HepG2 (cell line): ENCODE measurements around the gene AJM1. TPM values are rescaled to one million over a fixed set of nuclear protein-coding genes. Genes with fewer than 3 reads are reported as not detected.

Source experiments
- ATAC-seq: fragments of 200-7000 bp; cut with Tn5 transposase; 3 replicates; pipeline ENCODE4 v1.9.1; 2020; ENCODE audit warnings: mild to moderate bottlenecking, moderate library complexity
- BruUV-seq: library from RNA; stranded (reverse); fragments of 400-500 nt; replicated peaks from 2 replicates; lab custom pipeline; 2021; lab: Mats Ljungman, UMichigan
- CTCF ChIA-PET: fragments of 300-600 bp; formaldehyde crosslinking; extraction: SDS; loops from one replicate; lab custom pipeline; 2021; ENCODE audit warnings: low total read pairs, inconsistent platforms, low intra/inter-chr PET ratio; lab: Yijun Ruan, JAX
- POLR2A ChIA-PET: fragments of 350-600 bp; sonication (Branson Sonifier 250); formaldehyde crosslinking; loops from one replicate; lab custom pipeline; 2020; ENCODE audit warnings: antibody characterized with exemption, inconsistent platforms; lab: Yijun Ruan, JAX
- DNase-seq: peaks from one replicate; pipeline ENCODE4 v3.0.0-alpha.2; 2015; ENCODE audit warnings: low spot score
- FAIRE-seq: peaks from 3 replicates; lab custom pipeline; 2011; peaks lifted over from hg19 to GRCh38; lab: Jason Lieb, UNC
- H2AFZ ChIP-seq: one replicate; pipeline ENCODE4 v1.6.1; 2011; ENCODE audit warnings: low read length, inconsistent platforms
- H3K27ac ChIP-seq: fragments of 300-600 bp; 3 replicates; pipeline ENCODE4 v1.8.0; 2011; ENCODE audit warnings: mixed run types, mild to moderate bottlenecking, mixed read lengths, low read length, inconsistent platforms; ENCODE audit not compliant: insufficient read depth; ENCODE audit errors: extremely low read length
- H3K27me3 ChIP-seq, 2 experiments: fragments of 200-600 bp in 1 of 2; 2 replicates in 1 of 2; 3 replicates in 1 of 2; pipeline versions ENCODE4 v1.6.0 to v1.8.0; 2011; ENCODE audit warnings: low read length in 2 of 2, mild to moderate bottlenecking in 2 of 2, moderate library complexity in 2 of 2, inconsistent platforms in 1 of 2; ENCODE audit not compliant: insufficient read depth in 2 of 2, control insufficient read depth in 1 of 2
- H3K36me3 ChIP-seq, 2 experiments: fragments of 200-600 bp in 1 of 2; replicated peaks in 1 of 2; 2 replicates in 1 of 2; 3 replicates in 1 of 2; pipeline versions ENCODE4 v1.5.1 to v1.8.0; 2011; ENCODE audit warnings: low read length in 2 of 2, inconsistent platforms in 1 of 2; ENCODE audit not compliant: insufficient read depth in 2 of 2, control insufficient read depth in 1 of 2
- H3K4me1 ChIP-seq: 2 replicates; pipeline ENCODE4 v1.5.1; 2012; ENCODE audit warnings: low read length, inconsistent platforms; ENCODE audit not compliant: insufficient read depth
- H3K4me2 ChIP-seq: 2 replicates; pipeline ENCODE4 v1.6.0; 2011; ENCODE audit warnings: low read depth, low read length, inconsistent platforms
- H3K4me3 ChIP-seq, 3 experiments: fragments of 200-600 bp in 1 of 3; sonication (generic), shearing (Covaris generic) in 1 of 3; replicated peaks in 1 of 3; 2 replicates each; pipeline ENCODE4 v1.5.1; 2011 to 2016; ENCODE audit warnings: low read length in 3 of 3, inconsistent platforms in 2 of 3, low read depth in 2 of 3, mild to moderate bottlenecking in 2 of 3, control low read depth in 1 of 3, mixed read lengths in 1 of 3; ENCODE audit not compliant: insufficient read depth in 1 of 3
- H3K79me2 ChIP-seq: one replicate; pipeline ENCODE4 v1.6.1; 2011; ENCODE audit warnings: low read length, inconsistent platforms; ENCODE audit not compliant: insufficient read depth
- H3K9ac ChIP-seq: 2 replicates; pipeline ENCODE4 v1.6.0; 2011; ENCODE audit warnings: mild to moderate bottlenecking, low read depth, low read length, inconsistent platforms; ENCODE audit not compliant: insufficient read depth
- H3K9me3 ChIP-seq: 2 replicates; pipeline ENCODE4 v1.5.1; 2012; ENCODE audit warnings: mild to moderate bottlenecking, low read length
- H4K20me1 ChIP-seq: 2 replicates; pipeline ENCODE4 v1.6.0; 2011; ENCODE audit warnings: inconsistent platforms, mild to moderate bottlenecking, low read length, moderate library complexity; ENCODE audit not compliant: insufficient read depth
- CBFB ChIP-seq: sonication (generic); formaldehyde crosslinking; IDR thresholded peaks from 2 replicates; pipeline ENCODE4 v1.4.0; 2020; ENCODE audit warnings: missing genetic modification reagents
- MLX ChIP-seq: IDR thresholded peaks from 2 replicates; pipeline ENCODE4 v1.6.1; 2016
- RNF2 ChIP-seq: fragments of 450-650 bp; conservative IDR thresholded peaks from 2 replicates; pipeline ENCODE4 v1.6.1; 2016; ENCODE audit warnings: low read depth
- ZFX ChIP-seq: sonication (generic); formaldehyde crosslinking; IDR thresholded peaks from 2 replicates; pipeline ENCODE4 v1.4.0; 2020; ENCODE audit warnings: mild to moderate bottlenecking, low read depth, missing genetic modification reagents, moderate library complexity
- ZHX1 ChIP-seq: sonication (generic); formaldehyde crosslinking; IDR thresholded peaks from 2 replicates; pipeline ENCODE4 v1.8.1; 2022; ENCODE audit warnings: low read depth, mild to moderate bottlenecking, missing genetic modification reagents
- ZNF263 ChIP-seq: sonication (generic); formaldehyde crosslinking; IDR thresholded peaks from 2 replicates; pipeline ENCODE4 v1.4.0; 2020; ENCODE audit warnings: missing genetic modification reagents
- ZNF407 ChIP-seq: sonication (generic); formaldehyde crosslinking; IDR thresholded peaks from one replicate; pipeline ENCODE4 v1.5.1; 2020; ENCODE audit warnings: mild to moderate bottlenecking, missing genetic modification reagents; ENCODE audit errors: not compliant biosample characterization
- ZNF605 ChIP-seq: sonication (generic); formaldehyde crosslinking; IDR thresholded peaks from 2 replicates; pipeline ENCODE4 v1.8.0; 2022; ENCODE audit warnings: mild to moderate bottlenecking, missing genetic modification reagents
- ZNF850 ChIP-seq: sonication (generic); formaldehyde crosslinking; conservative IDR thresholded peaks from 2 replicates; pipeline ENCODE4 v1.9.0; 2021; ENCODE audit warnings: mild to moderate bottlenecking, missing genetic modification reagents
- WGBS: methylation state at CpG from one replicate; pipeline ENCODE4 v1.1.6; 2017; ENCODE audit warnings: low lambda C conversion rate; 5-methylcytosine and 5-hydroxymethylcytosine counted together
- in situ Hi-C: cut with HindIII; loops from 2 replicates; pipeline ENCODE4 v1.10.0; 2017; ENCODE audit warnings: low pct_unique_long_range_greater_than_20kb; ENCODE audit not compliant: extremely low pct_ligation_motif_present
- intact Hi-C: fragments of 100-400 bp; cut with micrococcal nuclease; formaldehyde crosslinking; loops from one replicate; pipeline ENCODE4 v1.10.0; 2022; ENCODE audit not compliant: unreplicated experiment
- polyA plus RNA-seq, 8 experiments: library from polyadenylated mRNA; depleted of rRNA in 3 of 8; stranded (reverse) in 7 of 8; unstranded in 1 of 8; fragments of >200 nt; fragmentation: Illumina TruSeq in 4 of 8; extraction: Trizol in 4 of 8; gene quantifications; 2 replicates each; pipeline versions ENCODE4 v1.2.1 to v1.2.3, GENCODE V29; 2011 to 2016; ENCODE audit warnings: low read depth in 4 of 8, missing spikeins in 1 of 8, mixed read lengths in 1 of 8; ENCODE audit not compliant: insufficient read depth in 1 of 8
- total RNA-seq, 5 experiments: library from RNA; depleted of rRNA; stranded (reverse); fragments of >200 nt; fragmentation: Illumina TruSeq; extraction: Trizol; gene quantifications; 2 replicates each; pipeline ENCODE4 v1.2.3, GENCODE V29; 2016; ENCODE audit warnings: low read depth in 1 of 5

The AJM1 gene
- total and polyA plus RNA-seq, 2 of the 13 experiments (the other 11 are each of a cell fraction or from before 2014, with no cell fraction given) = 1.1 to 1.2 TPM

GRCh38 chr9:136806631-136807201 lies 35.6 kb upstream of the AJM1 start:
- Histone ChIP-seq H4K20me1 (no peaks in the 10 kb centered on the region; the same call in 1 of the 2 replicates), H3K27me3 (no peaks in the 10 kb centered on the region), H3K4me1 (peaks cover 75% of the 10 kb centered on the region), H2AFZ (no peak overlapping the region), H3K4me2 (peak overlapping the region; percentile 72), H3K36me3 (peaks cover 2 to 5% of the 10 kb centered on the region in 2 experiments; a peak in 3 of 5 replicates), H3K27ac (peak overlapping the region; percentile 76), H3K4me3 (peak overlapping the region; percentile 61 to 96 (median 88); a peak in 5 of 6 replicates), H3K9me3 (no peaks in the 10 kb centered on the region), H3K79me2 (peaks cover 59% of the 10 kb centered on the region), H3K9ac (peak overlapping the region; percentile 86)
- WGBS = 11% methylated on average over 12 of the region's 25 CpGs
- ATAC-seq (peak; percentile 17), FAIRE-seq (no peak), DNase-seq (no peak)
- intact Hi-C loops = no loop called here
- BruUV-seq = no TSS peak
- in situ Hi-C loops = no loop called here
- CTCF ChIA-PET = no interaction called here
- POLR2A ChIA-PET = interaction anchor here (0.6 to 5.0 kb wide), 9 partner anchors 7 to 249 kb away, joined by 3 to 35 read pairs (median 6); partner anchors contain the start of genes CCDC183, TMEM141 and TRAF2
- TF ChIP-seq ZNF605 (CRISPR knock-in tag) (peak; percentile 1; the same call in 1 of the 2 replicates), ZHX1 (CRISPR knock-in tag) (no peak), MLX (CRISPR knock-in tag) (peak; percentile 7; the same call in 1 of the 2 replicates), CBFB (CRISPR knock-in tag) (no peak), ZNF850 (CRISPR knock-in tag) (0 out of 2 replicates have a peak, but pooled peaks have one; percentile 16), RNF2 (no peak), ZNF263 (0 out of 2 replicates have a peak, but pooled peaks have one; percentile 25), ZNF407 (peak; percentile 4), ZFX (CRISPR knock-in tag) (0 out of 2 replicates have a peak, but pooled peaks have one; percentile 10)
